ENCODE results near the gene TNNI3K.

The TNNI3K gene

DNA sequence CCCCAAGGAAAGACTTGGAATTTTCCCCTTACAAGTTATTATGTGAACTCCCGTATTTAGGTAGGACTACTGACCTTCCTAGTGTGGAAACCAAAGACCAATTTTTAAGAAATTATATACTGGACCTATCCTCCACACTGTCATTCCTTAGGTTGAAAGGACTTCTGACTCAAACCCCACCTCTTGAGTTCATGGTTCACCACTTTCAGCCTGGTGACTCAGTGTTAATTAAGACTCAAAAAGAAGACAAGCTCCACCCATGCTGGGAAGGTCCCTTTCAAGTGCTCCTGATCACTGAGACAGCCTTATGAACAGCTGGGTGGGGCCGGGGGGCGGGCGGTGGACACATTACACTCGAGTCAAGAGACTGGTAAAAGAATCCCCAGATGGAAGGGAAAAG lies 164.1 kb downstream of the TNNI3K start:
- no peak for DNase-seq (ENCODE audit: insufficient read length)
- TF ChIP-seq POLR2A (IDR thresholded peaks at IDR 0.05; ENCODE audit: low read depth, low read length) = no peak

DNA sequence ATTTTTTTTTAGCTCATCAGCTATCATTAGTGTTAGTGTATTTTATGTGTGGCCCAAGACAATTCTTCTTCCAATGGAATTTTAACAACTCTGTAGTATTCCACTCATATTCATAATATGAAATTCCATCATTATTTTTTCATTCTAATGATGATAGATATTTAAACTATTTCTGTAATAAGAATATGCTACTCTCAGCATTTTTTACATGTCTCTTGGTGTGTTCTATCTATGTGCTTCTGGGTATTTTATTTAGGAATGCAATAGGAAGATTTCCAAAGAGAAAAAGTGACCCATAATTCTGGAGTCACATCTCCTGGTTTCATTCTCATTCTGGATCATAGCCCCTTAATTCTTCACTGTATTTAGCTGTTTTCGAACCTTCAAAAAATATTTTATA lies 167.7 kb downstream of the TNNI3K start:
- DNase-seq (ENCODE audit: insufficient read length) (no peak), FAIRE-seq (no peak)
- TF ChIP-seq POLR2A (IDR thresholded peaks at IDR 0.05; ENCODE audit: low read depth, low read length) (no peak), POLR2AphosphoS5 (IDR thresholded peaks at IDR 0.05; ENCODE audit: low read depth, low read length) (no peak)

More for the DNA sequence above, 164.1 kb downstream of the TNNI3K start:
- no peak for FAIRE-seq

GRCh38 chr1:74403606-74404005 lies 168.4 kb downstream of the TNNI3K start:
- FAIRE-seq (no peak), DNase-seq (ENCODE audit: insufficient read length) (no peak)
- TF ChIP-seq POLR2AphosphoS5 (IDR thresholded peaks at IDR 0.05; ENCODE audit: low read depth, low read length) = no peak
- TF ChIP-seq POLR2A (IDR thresholded peaks at IDR 0.05; ENCODE audit: low read depth, low read length) = no peak
- TF ChIP-seq TAF1 (IDR thresholded peaks at IDR 0.05; ENCODE audit: borderline replicate concordance, low read depth, low read length) = no peak

GRCh38 chr1:74406759-74407158 lies 171.6 kb downstream of the TNNI3K start:
- TF ChIP-seq POLR2AphosphoS5 (IDR thresholded peaks at IDR 0.05; ENCODE audit: low read depth, low read length) (no peak), POLR2A (IDR thresholded peaks at IDR 0.05; ENCODE audit: low read depth, low read length) (no peak), TAF1 (IDR thresholded peaks at IDR 0.05; ENCODE audit: borderline replicate concordance, low read depth, low read length) (no peak)
- no peak for DNase-seq (ENCODE audit: insufficient read length)
- FAIRE-seq = no peak

GRCh38 chr1:74407902-74408301 lies 172.7 kb downstream of the TNNI3K start:
- DNase-seq (ENCODE audit: insufficient read length) = no peak
- no peak for FAIRE-seq
- TF ChIP-seq TAF1 (IDR thresholded peaks at IDR 0.05; ENCODE audit: borderline replicate concordance, low read depth, low read length) (no peak), POLR2AphosphoS5 (IDR thresholded peaks at IDR 0.05; ENCODE audit: low read depth, low read length) (no peak)

DNA sequence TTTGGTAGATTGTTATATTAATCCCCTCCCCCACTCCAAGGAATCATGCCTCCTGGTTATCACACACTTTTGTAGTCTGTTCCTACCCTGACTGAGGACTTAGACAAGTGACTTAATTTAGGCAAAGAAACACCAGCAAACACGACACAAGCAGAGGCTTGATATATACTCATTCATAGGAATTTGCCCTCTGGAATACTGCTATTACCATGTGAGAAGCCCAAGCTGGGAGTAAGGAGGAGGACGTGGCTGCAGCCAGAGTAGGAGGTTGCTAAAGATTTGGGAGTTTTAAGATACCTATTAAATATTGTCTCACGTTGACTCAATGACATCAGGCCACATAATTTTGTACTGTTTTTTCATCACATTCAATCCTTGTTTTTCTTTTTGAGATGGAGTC lies 177.1 kb downstream of the TNNI3K start:
- DNase-seq (ENCODE audit: insufficient read length) = no peak
- FAIRE-seq = no peak
- TF ChIP-seq TAF1 (IDR thresholded peaks at IDR 0.05; ENCODE audit: borderline replicate concordance, low read depth, low read length) (no peak), POLR2AphosphoS5 (IDR thresholded peaks at IDR 0.05; ENCODE audit: low read depth, low read length) (no peak), POLR2A (IDR thresholded peaks at IDR 0.05; ENCODE audit: low read depth, low read length) (no peak)

GRCh38 chr1:74415935-74416334 lies 180.7 kb downstream of the TNNI3K start:
- no peak for TF ChIP-seq POLR2AphosphoS5 (IDR thresholded peaks at IDR 0.05; ENCODE audit: low read depth, low read length)
- TF ChIP-seq POLR2A (IDR thresholded peaks at IDR 0.05; ENCODE audit: low read depth, low read length) = no peak
- no peak for TF ChIP-seq TAF1 (IDR thresholded peaks at IDR 0.05; ENCODE audit: borderline replicate concordance, low read depth, low read length)
- FAIRE-seq (no peak), DNase-seq (ENCODE audit: insufficient read length) (no peak)

DNA sequence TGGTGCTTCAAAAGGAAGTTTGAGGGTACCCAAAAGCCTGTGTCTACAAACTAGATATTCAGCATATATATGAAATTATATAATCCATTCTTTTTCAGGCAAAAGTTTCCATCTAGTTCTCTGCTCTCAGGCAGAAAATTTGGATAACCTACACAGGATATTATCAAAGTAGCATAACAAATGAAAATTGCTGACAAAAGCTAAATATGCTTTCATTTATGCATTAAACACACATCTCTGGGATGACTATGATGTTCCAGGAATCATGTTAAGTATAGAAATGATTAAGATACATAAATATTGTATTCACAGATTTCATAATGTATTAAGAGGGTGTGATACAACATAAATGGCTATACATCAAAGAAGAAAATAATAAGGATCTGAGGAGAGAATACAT lies 184.4 kb downstream of the TNNI3K start:
- no peak for DNase-seq (ENCODE audit: insufficient read length)
- FAIRE-seq = no peak
- TF ChIP-seq TAF1 (IDR thresholded peaks at IDR 0.05; ENCODE audit: borderline replicate concordance, low read depth, low read length) (no peak), POLR2AphosphoS5 (IDR thresholded peaks at IDR 0.05; ENCODE audit: low read depth, low read length) (no peak)

GRCh38 chr1:74420467-74420866 lies 185.3 kb downstream of the TNNI3K start:
- FAIRE-seq (no peak), DNase-seq (ENCODE audit: insufficient read length) (no peak)
- TF ChIP-seq POLR2A (IDR thresholded peaks at IDR 0.05; ENCODE audit: low read depth, low read length) (no peak), POLR2AphosphoS5 (IDR thresholded peaks at IDR 0.05; ENCODE audit: low read depth, low read length) (no peak), TAF1 (IDR thresholded peaks at IDR 0.05; ENCODE audit: borderline replicate concordance, low read depth, low read length) (no peak)

DNA sequence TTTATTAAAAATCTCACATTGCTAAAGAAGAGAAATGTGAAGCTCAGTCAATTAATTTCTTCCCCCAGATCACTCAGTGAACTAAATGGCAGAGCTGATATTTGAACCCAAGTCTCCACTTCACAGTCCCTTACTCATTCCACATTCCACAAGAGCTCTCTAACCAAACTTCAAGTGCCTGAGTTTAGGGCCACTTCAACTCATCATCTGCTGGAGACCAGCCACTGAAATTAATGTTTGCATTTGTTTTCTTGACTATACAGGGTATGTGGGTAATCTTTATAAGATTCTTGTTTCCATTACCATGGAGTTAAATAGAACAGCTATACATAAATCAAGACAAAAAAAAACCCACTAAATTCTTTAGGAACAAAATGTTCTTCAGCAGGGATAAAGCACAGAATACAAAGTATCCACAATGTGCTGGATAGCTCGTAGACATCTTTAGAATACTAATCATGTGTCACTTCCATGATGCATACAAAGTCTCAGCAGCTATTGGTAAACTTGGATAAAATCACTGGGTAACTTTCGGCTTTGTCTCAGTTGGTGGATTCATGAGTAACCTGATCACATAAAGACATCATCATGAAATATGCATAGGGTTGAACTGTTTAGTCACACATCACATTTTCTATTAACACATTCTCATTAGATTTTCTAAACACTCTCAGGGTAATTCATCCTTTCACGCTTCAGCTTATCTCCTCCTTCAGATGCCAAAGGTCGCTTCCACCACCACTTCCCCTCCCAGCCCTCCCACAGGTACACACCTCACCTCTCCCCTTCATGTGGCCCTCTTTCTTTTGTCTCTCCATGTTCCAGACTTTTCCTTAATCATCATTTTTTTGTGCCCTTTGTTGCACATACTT lies 187.5 kb downstream of the TNNI3K start:
- no peak for DNase-seq (ENCODE audit: insufficient read length)
- no peak for TF ChIP-seq TAF1 (IDR thresholded peaks at IDR 0.05; ENCODE audit: borderline replicate concordance, low read depth, low read length)
- no peak for TF ChIP-seq POLR2AphosphoS5 (IDR thresholded peaks at IDR 0.05; ENCODE audit: low read depth, low read length)
- TF ChIP-seq POLR2A (IDR thresholded peaks at IDR 0.05; ENCODE audit: low read depth, low read length) = no peak
- FAIRE-seq = no peak

DNA sequence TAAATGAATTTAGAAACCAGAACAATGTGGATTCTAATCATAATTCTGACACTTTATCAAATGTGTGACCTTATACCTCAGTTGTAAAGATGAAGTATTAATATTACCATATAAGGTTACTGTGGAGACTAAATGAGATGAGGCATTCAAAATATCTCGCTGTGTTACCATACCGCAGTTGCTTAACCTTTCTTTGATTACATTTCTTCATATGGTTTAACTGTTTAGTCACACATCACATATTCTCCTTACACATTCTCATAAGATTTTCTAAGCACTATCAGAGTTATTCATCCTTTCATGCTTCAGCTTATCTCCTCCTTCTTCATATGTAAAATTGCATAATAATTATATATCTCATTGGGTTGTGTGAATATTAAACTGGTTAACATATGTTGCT lies 188.3 kb downstream of the TNNI3K start:
- FAIRE-seq (no peak), DNase-seq (ENCODE audit: insufficient read length) (no peak)
- TF ChIP-seq TAF1 (IDR thresholded peaks at IDR 0.05; ENCODE audit: borderline replicate concordance, low read depth, low read length) = no peak

GRCh38 chr1:74425676-74426075 lies 190.5 kb downstream of the TNNI3K start:
- DNase-seq (ENCODE audit: insufficient read length) (no peak), FAIRE-seq (no peak)
- TF ChIP-seq POLR2AphosphoS5 (IDR thresholded peaks at IDR 0.05; ENCODE audit: low read depth, low read length) (no peak), TAF1 (IDR thresholded peaks at IDR 0.05; ENCODE audit: borderline replicate concordance, low read depth, low read length) (no peak), POLR2A (IDR thresholded peaks at IDR 0.05; ENCODE audit: low read depth, low read length) (no peak)
